Measurements from ENCODE around the gene CDCA5.

The CDCA5 gene

GRCh38 chr11:65104628-65105027 lies 20.8 kb upstream of the CDCA5 start:
- DNase-seq = no peak

DNA sequence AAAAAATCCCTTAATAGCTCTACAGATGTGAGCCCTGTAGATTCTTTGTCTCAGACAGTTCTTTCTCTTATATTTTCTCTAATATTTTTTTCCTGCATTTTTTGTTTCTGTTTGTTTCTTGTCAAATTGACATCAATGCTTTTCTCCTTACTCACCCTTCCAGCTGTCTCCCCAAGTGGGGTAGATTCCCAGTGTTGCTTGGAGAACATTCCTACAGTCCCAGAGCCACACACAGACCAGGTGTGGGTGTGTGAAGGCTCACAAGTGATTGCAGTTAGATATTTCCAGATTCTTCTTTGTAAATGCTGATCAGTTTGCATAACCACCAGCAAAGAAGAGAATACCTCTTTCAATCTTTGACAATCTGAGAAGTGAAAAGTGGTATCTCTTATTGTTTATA lies 19.6 kb upstream of the CDCA5 start:
- no peak for DNase-seq

- DNase-seq = no peak
These were observed 18.6 kb upstream of the CDCA5 start for GRCh38 chr11:65102142-65103095.

GRCh38 chr11:65100674-65101350 lies 17.0 kb upstream of the CDCA5 start:
- DNase-seq = no peak

DNA sequence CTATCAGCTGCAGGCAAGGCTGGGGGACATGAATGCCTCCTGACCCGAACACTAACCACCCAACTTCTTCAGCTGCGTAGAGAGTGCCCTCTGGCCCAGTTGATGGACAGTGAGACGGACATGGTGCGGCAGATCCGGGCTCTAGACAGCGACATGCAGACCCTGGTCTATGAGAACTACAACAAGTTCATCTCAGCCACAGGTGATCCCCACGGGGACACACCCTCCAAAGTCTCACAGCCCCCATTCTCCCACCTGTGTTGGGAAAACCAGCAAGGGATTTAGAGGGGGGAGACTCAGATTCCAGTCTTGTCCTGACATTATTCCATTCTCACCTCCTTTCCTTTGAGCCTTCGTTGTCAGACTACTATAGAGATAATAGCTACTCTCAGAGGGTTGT lies 13.1 kb upstream of the CDCA5 start:
- DNase-seq = no peak

GRCh38 chr11:65095974-65096806 lies 12.3 kb upstream of the CDCA5 start, which contains the start of gene VPS51:
TSS of gene VPS51 (plus strand) at chr11:65096214. CDS start at chr11:65096251, 37 bp downstream.
- DNase-seq = peak; percentile 91

- DNase-seq = no peak
These were observed 11.6 kb upstream of the CDCA5 start for GRCh38 chr11:65095427-65095826.

GRCh38 chr11:65090628-65091027 lies 6.8 kb upstream of the CDCA5 start:
- DNase-seq = no peak

DNA sequence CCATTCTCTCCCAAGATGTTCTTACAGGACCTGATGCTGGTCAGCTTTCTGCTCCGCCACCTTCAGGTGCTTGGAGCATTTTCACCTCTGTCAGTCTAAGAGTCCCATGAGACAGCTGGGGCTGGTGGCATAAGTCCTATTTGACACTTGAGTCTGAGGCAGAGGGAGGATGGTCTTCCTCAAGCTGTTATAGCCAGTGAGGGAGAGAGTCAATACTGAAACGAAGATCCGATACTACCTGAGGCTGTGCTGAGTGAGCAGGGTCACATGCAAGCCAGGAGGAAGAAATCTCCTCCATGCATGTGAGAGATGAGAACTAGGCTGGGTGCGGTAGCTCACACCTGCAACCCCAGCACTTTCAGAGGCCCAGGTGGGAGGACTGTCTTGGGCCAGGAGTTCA lies 5.8 kb upstream of the CDCA5 start:
- no peak for DNase-seq

- no peak for DNase-seq
These were observed 4.0 kb upstream of the CDCA5 start for GRCh38 chr11:65087827-65088226.

GRCh38 chr11:65087216-65087615 lies 3.4 kb upstream of the CDCA5 start:
- no peak for DNase-seq

DNA sequence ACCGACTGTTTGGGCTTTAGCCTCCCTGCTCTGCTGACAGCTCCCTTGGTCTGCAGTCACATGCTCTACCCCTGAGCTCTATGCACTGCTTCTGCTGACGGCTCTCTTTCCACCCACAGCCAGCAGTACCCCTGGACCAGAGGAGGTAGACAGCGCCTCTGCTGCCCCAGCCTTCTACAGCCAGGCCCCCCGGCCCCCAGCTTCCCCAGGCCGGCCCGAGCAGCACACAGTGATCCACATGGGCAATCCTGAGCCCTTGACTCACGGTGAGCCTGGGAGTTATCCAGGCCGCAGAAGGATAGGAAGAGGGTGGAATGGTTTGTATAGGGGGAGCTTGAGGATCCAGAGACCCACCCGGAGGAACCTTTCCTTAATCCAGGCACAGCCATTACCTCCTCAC lies 3.0 kb upstream of the CDCA5 start:
- DNase-seq = no peak

DNA sequence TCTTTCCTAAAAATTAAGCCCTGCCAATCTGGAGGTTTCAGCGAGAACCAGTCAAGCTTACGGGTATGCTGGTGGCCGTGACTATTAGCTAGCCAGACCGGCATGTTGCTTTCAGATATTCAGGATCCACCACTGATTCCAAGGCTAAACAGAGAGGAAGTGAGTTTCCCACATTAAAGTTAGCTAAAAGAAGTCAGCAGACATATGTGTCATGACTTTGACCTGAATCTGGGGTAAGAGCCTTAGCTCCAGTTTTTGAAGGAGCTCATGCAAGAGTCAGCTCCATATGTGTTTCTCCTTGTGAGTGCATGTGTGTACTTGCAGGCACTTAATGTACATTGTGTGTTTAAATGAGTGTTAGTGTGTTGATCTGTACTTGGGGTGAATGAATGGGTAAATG lies 1.6 kb upstream of the CDCA5 start:
- no peak for DNase-seq

GRCh38 chr11:65084598-65085375 lies 947 bp upstream of the CDCA5 start:
- no peak for DNase-seq

DNA sequence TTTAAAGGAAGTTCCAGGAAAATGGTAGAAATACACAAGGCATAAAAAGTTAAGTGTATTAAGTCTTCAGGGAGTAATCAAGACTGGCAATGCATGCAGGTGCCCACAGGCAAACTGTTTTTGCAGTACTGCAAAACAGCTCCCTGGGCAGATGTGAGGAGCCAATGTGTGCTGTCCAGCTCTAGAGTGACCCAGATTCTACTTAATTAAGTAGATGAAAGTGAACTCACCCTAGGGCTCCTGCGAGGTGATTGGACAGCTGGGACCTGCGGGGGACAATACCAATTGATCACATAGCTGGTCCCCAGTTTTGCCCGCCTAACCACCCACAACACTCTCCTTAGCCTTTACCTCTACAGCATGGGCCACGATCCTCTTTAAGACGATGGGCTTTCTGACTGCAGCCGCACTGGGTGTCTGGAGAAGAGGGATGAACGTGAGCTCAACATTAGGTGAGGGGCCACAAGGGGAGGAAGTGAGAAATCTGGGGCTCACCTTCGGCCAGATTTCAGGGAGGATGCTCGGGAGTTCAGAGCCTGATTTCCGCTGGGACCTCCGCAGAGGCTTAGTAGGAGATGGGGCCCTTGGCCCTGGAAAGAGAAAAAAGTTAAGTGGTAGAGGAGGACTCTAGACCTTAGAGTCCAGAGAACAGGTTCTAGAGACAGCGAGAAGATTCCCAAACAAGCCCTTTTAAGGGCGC lies 556 bp downstream of the CDCA5 start:
- DNase-seq = no peak

DNA sequence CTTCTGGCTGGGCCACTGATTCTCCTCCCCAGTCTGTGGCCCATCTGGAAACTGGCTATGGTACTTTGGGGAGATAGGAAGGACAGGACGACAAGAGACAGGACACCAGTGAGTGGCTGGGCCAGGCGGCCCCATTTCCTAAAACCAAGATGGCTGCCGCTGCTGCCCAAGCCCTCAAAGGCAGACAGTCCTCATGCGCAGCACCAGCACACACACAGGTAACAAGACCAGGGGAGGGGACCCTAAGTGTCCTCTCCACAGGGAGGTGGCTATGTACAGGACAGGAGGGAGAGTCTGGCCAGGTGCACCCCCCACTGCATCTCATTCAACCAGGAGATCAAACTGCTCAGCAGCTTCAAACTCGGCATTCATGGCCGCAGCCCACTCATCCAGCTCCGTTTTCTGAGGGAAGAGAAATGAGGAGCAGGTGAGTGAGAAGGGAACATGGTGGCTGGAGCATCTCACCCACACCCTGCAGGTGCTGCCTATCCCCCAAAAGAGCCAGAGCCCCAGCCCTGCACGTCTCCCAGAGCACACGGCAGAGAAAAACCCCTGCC lies 5.0 kb downstream of the CDCA5 start:
- no peak for DNase-seq

GRCh38 chr11:65078151-65078550 lies 5.7 kb downstream of the CDCA5 start:
- peak; percentile 13 for DNase-seq

GRCh38 chr11:65077451-65077850 lies 6.4 kb downstream of the CDCA5 start:
- DNase-seq = no peak

- no peak for DNase-seq
These were observed 11.2 kb downstream of the CDCA5 start for GRCh38 chr11:65072631-65072966.

- DNase-seq = no peak
These were observed 11.8 kb downstream of the CDCA5 start for GRCh38 chr11:65071907-65072630.

DNA sequence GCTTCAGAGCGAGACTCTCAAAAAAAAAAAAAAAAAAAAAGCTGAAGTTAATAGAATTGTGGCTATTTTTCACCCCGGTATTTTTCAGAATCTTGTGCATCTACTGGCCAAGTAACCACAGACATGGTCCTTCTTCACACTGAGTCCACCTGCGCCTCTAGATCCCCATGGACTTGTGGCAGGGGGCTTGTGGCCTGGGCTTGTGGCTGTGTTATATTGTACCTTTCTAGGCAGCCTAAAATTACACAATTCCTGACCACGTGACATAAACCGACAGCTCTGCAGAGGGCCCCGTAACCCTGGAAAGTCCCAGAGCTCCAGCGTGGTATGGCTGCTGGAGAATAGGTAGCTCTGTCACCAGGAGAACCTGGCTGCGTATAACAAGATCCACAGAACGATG lies 14.6 kb downstream of the CDCA5 start:
- DNase-seq = no peak

All from fibroblast of skin of right quadriceps (primary cell).